Subcutaneous adipose tissue (tissue), 4 donors: ENCODE measurements around the gene ASAP2. TPM values are rescaled to one million over a fixed set of nuclear protein-coding genes. Genes with fewer than 3 reads are reported as not detected.

Source experiments
- CTCF ChIP-seq: fragments of 450-650 bp; IDR thresholded peaks from one replicate; pipeline ENCODE4 v1.5.1; 2016; ENCODE audit warnings: low read depth, mild to moderate bottlenecking, control low read depth, antibody characterized with exemption, moderate library complexity
- total RNA-seq, 4 donors: library from RNA; depleted of rRNA; stranded (reverse); fragments of >200 nt; gene quantifications; one replicate each; pipeline ENCODE4 v1.1.0, GENCODE V29; 2016

The ASAP2 gene
- total RNA-seq, 4 donors from 2014 or later = 25.2 to 44.3 (median 33.8) TPM

- no peak for TF ChIP-seq CTCF
Measured at GRCh38 chr2:9235147-9236044, 28.8 kb downstream of the ASAP2 start.

DNA sequence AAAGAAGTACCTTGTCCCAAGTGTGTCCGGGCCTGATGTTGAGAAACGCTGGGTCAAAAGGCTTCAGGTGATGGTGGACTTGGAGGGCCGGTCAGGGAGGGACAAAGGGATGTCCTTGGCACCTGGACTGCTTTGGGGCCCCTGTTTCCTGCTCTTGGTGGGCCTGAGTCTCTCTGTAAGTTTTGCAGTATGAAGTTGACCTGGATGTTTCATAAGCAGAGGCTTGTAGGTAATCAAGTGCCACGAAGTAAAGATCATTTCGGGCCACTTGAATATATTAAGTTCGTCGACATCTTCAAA lies 29.4 kb downstream of the ASAP2 start:
- no peak for TF ChIP-seq CTCF

GRCh38 chr2:9236867-9237266 lies 30.3 kb downstream of the ASAP2 start:
- no peak for TF ChIP-seq CTCF

GRCh38 chr2:9237831-9238230 lies 31.2 kb downstream of the ASAP2 start:
- TF ChIP-seq CTCF = no peak

- no peak for TF ChIP-seq CTCF
Measured at GRCh38 chr2:9238591-9239326, 32.1 kb downstream of the ASAP2 start.

GRCh38 chr2:9239616-9240015 lies 33.0 kb downstream of the ASAP2 start:
- no peak for TF ChIP-seq CTCF

- no peak for TF ChIP-seq CTCF
Measured at GRCh38 chr2:9240745-9241144, 34.1 kb downstream of the ASAP2 start.
